IPS-18c (cell line): ENCODE results near the gene KLRG1.

Experiments
- H3K4me3 ChIP-seq: 2 replicates; pipeline ENCODE4 v1.7.0; 2013; ENCODE audit warnings: low read depth, mild to moderate bottlenecking, low read length, moderate library complexity; ENCODE audit not compliant: insufficient read depth
- H3K9me3 ChIP-seq: one replicate; pipeline ENCODE4 v1.6.1; 2013; ENCODE audit warnings: mild to moderate bottlenecking, low read length, moderate library complexity; ENCODE audit not compliant: control insufficient read depth, insufficient read depth

Gene KLRG1

DNA sequence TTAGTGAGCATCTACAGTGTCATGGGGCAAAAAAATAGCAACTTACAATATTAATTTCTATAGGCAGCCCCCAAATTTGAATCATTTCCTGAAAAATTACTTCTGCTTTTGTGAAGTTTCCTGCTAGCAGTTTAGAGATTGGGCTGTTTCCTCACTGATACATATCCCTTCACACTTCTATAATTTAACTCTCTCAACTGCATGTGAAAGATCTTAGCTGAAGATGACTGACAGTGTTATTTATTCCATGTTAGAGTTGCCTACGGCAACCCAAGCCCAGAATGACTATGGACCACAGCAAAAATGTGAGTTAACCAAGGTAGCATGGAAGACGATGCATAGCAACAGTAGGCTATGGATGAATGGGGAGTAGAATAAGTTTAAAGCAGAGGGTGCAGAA is at the start of gene KLRG1:
KLRG1 (plus strand) TSS at position 134 of the 400 bp plus-strand sequence; CDS start at position 224, 90 bp downstream.
- Histone ChIP-seq H3K9me3 (peaks cover 2% of the 10 kb centered on the region), H3K4me3 (no peak within 1 kb of the TSS)

- Histone ChIP-seq H3K9me3 (no peaks in the 10 kb centered on the region), H3K4me3 (no peak overlapping the region)
Observed at GRCh38 chr12:8941691-8942478, 47.5 kb upstream of the KLRG1 start.

GRCh38 chr12:8943565-8944186 is 45.7 kb upstream of the KLRG1 start:
- H3K4me3 ChIP-seq, result no peak overlapping the region
- H3K9me3 ChIP-seq, result no peaks in the 10 kb centered on the region

DNA sequence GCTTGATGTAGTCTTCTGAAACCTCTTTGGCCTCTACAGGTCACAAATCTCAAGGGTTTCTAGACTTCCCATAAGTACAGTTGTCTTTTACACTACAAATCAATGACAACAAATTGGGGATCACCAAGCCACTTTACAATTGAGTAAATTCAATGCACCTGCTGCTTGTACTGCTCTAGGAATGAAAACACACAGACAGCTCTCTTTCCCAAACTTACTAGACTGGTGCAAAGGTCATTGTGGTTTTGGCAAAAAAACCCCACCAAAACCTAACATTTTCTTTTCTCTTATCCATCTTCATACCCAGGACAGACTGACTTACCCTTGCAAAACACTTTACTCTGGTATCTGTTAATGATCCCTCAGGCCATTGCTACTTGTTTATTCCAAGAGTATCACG is 42.6 kb upstream of the KLRG1 start:
- H3K4me3 ChIP-seq, result no peak overlapping the region
- no peaks in the 10 kb centered on the region for H3K9me3 ChIP-seq

DNA sequence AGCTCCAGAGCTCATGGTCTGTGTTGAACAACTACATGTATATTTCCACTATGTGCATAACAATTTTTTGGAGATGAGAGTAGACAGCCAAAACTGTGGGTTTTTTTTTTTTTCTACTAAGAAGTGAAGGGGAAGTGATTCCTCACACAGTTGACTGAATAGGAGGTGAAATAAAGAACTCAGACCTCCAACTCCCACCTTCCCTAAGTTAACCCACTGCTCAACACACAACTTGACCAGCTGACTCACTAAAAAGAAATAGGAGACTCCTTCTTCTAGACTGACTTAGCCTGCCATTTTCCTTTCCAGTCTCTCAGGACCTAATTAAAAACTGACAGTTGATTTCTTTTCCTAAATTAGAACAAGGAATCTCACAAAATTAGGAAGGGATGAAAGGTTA is 41.6 kb upstream of the KLRG1 start:
- Histone ChIP-seq H3K4me3 (no peak overlapping the region), H3K9me3 (no peaks in the 10 kb centered on the region)

- Histone ChIP-seq H3K4me3 (peak overlapping the region; percentile 83), H3K9me3 (no peaks in the 10 kb centered on the region)
Observed at GRCh38 chr12:8948701-8949341, 40.5 kb upstream of the KLRG1 start.

DNA sequence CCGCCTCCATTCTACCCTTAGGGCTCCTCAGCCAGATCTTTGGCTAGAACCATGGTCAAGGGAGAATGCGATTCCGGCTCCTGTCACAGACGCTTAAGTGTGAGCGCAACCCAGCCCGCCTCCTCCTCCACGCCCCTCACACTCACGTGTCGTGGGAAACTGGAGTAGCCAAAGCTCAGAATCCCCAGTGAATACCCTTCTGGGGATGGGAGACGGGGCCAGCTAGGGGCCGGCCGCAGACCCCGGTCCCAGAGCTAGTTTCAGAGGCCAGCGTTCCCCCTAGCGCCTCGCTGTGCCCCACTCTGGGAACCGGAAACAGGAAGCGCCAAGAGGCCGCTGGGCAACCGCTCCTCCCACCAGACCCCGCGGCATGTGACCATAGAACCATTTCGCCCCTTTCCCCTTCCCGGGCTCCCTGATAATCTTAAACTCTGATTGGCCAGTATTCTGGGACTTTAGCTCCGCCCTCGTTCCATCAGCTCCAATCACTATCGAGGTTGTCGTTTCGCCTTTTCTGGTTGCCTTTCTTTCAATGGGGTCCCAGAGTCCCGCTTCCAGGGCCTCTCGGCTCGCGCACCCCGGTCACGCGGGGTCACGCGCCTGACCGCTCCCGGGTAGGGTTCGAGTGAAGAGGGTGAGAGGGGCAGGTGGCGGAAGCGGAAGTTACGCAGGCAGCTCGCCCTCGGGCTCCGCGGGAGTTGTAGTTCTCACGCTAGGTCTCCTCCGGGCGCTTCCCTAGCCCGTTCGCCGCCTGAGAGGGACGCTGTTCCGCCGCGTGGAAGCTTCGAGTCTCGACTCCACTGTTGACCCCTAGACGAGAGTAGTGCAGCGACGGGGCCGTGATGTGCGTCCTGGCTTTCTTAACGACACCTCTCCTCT is 39.8 kb upstream of the KLRG1 start, which contains the start of gene M6PR:
M6PR (minus strand) TSS at position 304 of the 879 bp plus-strand sequence. CDS start 3,241 bp downstream, outside the sequence.
- Histone ChIP-seq H3K9me3 (no peaks in the 10 kb centered on the region), H3K4me3 (peak within 1 kb of the TSS; percentile 83)

DNA sequence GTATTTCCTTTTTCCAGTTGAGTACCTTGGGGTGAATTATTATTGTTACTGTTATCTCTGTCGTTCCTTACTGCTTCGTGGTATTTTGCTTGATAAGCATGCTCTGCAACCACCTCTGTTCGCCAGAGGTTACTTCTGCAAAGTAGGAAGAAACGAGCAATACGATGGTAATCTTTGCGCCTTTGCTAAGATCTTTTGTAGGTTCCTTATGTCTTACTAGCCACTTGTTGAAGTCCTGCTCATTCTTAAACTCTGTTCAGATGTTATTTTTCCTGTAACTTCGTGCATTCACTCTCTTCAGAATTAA is 39.2 kb upstream of the KLRG1 start:
- peak overlapping the region; percentile 83 for H3K4me3 ChIP-seq
- H3K9me3 ChIP-seq, result no peaks in the 10 kb centered on the region

- H3K4me3 ChIP-seq, result peak overlapping the region; percentile 83
- no peaks in the 10 kb centered on the region for H3K9me3 ChIP-seq
Observed at GRCh38 chr12:8950702-8951478, 38.5 kb upstream of the KLRG1 start.

DNA sequence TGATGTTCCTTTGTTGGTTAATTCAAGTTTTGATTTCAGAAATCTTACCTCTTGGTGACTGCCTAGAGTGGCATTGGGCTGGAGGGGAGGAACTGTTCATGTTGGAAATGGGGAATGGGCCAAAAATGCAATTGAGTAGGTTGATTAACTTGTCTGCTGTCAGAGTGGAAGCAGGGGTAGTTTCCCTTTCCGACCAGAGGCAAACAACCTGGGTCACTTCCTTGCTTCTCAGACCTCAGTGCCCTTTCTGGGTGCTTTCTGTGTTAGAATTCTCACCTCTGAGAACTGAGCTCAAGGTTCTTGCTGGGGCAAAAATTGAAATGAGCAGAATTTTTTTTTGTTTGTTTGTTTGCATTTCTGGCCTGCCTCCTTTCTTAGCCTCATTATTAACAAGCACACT is 37.6 kb upstream of the KLRG1 start:
- Histone ChIP-seq H3K9me3 (no peaks in the 10 kb centered on the region), H3K4me3 (no peak overlapping the region)

DNA sequence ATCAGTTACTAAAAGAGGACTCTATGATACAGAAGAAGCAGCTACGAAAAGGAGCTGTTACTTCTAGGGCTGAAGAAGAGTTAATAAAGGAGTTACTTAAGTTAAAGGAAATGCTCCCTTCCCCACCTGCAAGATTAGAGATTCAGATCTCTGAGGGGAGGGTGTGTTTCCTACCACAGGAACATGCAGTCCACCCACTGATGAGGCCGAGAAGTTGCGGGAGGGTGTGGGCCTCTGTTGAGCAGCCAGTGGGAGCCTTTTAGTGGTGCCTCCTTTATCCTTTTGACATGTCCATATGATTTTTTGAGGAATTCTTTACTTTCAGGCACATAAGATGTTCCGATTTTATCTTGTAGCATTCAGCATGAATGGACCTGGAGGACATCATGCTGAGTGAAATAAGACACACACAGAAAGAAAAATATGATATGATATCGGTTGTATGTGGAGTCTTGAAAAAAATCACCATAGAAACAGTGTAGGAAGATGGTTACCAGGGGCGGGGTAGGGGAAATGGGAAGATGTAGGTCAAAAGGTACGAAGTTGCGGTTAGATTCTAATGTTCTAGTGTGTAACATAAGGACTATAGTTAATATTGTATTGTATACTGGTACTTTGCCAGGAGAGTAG is 35.5 kb upstream of the KLRG1 start:
- Histone ChIP-seq H3K9me3 (no peaks in the 10 kb centered on the region), H3K4me3 (no peak overlapping the region)

DNA sequence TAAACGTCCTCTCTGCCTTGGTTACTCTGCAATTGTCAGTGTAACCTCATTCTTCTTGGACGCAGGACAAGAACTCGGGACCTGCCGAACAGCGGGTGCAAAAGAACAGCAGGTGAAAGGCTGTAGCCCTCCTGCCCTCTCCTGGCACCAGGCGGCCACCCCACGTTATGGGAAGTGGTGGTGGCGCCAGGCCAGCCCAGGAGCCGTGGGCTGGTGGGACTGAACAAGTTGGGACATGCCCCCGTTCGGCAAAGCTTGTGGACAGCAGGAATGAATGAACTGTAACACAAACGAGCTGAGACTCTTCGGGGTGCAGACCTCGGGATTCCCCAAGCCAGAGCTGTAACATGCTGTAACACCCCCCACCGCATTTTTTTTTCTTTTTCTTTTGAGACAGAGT is 33.3 kb upstream of the KLRG1 start:
- Histone ChIP-seq H3K9me3 (no peaks in the 10 kb centered on the region), H3K4me3 (peak overlapping the region; percentile 34; the same call in 1 of the 2 replicates)

- Histone ChIP-seq H3K4me3 (no peak overlapping the region), H3K9me3 (no peaks in the 10 kb centered on the region)
Observed at GRCh38 chr12:8956772-8957171, 32.6 kb upstream of the KLRG1 start.

DNA sequence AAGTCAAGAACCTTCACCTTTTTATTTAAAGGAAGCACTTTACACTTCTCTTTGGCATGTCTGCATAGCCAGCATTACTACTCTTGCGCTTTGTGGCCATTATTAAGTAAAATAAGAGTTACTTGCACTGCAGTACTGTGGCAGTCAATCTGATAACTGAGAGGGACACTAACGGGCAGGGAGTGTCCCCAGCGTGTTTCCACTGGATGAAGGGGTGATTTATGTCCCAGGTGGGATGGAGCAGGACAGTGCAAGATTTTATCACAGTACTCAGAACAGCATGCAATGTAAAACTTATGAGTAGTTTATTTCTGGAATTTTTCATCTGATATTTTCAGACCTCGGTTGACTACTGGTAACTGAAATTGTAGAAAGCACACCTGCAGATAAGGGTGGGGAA is 31.8 kb upstream of the KLRG1 start:
- H3K4me3 ChIP-seq, result no peak overlapping the region
- H3K9me3 ChIP-seq, result no peaks in the 10 kb centered on the region

- H3K4me3 ChIP-seq, result no peak overlapping the region
- H3K9me3 ChIP-seq, result no peaks in the 10 kb centered on the region
Observed at GRCh38 chr12:8958066-8958465, 31.3 kb upstream of the KLRG1 start.

DNA sequence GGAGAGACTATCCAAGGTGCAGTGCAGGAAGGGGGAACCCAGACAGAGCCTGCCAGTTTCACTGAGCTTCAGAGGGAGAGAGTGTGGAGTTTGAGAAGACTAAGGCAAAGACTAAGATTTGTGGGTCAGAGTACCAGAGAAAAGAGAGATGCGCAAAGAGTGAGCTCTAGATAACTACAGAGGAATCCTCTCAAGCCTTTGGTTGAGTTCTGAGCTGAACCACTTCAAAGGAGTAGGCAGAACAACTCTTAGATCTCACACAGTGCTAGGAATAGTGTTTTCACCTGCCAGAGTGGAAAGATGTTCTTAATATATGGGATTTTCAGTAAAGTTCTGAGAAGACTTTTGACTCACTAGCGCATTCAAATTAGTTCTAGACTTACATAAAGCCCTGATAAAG is 29.2 kb upstream of the KLRG1 start:
- Histone ChIP-seq H3K4me3 (no peak overlapping the region), H3K9me3 (no peaks in the 10 kb centered on the region)
